TTC549 (cell line): ENCODE data around the gene PTPRG.

Source experiments
- FAIRE-seq: peaks from 2 replicates; lab custom pipeline; 2012; peaks lifted over from hg19 to GRCh38; lab: Jason Lieb, UNC

The PTPRG gene

GRCh38 chr3:61657689-61658088 lies 96.3 kb downstream of the PTPRG start:
- no peak for FAIRE-seq

DNA sequence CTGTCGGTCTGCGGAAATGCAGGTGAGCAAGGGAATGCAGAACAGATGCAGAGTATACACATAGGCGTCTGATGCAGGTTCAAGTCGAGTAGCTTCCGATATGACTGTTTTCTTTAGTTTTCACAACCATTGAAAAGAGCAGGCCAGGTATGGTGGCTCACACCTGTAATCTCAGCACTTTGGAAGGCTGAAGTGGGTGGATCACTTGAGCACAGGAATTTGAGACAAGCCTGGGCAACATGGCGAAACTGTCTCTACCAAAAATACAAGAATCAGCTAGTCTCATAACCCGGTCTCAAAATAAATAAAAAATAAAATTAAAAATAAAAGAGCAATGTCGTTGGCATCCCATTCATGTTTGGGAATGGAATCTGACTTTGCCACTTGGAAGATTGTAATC lies 101.5 kb downstream of the PTPRG start:
- no peak for FAIRE-seq

GRCh38 chr3:61663356-61664104 lies 102.2 kb downstream of the PTPRG start:
- FAIRE-seq: no peak

DNA sequence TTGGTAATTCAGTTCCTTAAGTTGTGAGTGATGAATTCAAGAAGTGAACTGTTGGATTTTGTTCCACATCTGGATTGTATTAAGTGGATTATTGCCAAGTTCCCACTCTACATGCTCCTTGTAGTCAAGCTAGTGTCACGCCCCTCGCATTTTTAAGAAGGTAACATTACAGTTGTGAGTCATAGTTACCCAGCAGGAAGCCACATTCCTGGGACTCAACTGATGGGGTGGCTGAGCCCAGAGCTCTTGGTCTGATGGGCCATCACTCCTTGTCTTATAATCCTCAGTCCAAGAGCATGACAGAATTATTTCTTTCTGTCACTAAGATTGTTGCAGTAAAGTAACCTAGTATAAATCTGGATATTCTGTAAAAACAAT lies 102.7 kb downstream of the PTPRG start:
- FAIRE-seq: no peak

GRCh38 chr3:61665121-61665520 lies 103.8 kb downstream of the PTPRG start:
- no peak for FAIRE-seq

- FAIRE-seq: no peak
Measured at GRCh38 chr3:61665987-61666386, 104.6 kb downstream of the PTPRG start.

DNA sequence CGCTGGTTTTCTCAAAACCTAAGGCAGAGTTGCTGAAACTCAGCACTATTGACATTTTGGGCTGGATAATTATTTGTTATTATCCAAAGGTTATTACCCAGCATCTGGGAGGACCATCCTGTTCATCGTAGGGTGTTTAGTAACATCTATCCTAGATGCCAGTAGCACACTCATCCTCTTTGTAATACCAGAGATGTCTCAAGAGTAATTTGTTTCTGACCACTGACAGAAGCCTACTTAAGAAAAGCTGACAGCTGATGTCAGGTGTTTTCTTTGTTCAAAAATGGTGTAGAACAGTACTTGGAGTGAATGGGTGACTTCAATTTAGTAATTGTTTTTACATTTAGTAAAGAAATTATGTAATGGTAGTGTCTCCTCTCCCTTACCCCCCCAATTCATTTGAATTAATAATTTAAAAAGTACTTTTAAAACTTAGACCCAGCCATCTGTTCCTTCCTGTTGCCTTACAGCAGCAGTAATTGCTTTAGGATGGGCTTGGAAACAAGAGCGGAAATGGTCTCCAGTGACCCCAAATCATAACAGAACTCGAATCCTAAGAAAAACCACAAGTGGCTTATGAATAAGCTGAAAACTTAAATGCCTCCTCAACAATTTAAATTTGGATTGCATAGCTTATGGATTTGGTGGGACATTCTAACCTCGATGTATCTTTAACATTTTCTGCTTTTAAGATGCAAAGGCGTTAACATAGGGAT lies 105.4 kb downstream of the PTPRG start:
- no peak for FAIRE-seq

GRCh38 chr3:61667383-61667782 lies 106.0 kb downstream of the PTPRG start:
- FAIRE-seq: no peak

DNA sequence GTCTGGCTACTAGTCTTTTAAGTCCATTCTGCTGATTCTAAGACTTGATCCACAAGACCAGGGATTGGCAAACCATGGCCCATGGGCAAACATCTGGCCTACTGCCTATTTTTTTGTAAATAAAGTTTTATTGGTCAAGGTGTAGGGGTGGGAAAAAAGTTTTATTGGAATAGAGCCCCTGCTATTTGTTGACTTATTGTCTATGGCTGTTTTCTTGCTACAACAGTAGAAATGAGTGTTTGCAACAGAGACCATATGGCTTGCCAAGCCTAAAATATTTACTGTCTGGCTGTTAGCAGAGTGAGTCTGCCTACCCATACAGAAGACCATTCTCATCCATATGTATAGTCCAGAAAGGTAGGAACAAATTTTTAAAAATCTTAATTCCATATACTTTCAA lies 106.4 kb downstream of the PTPRG start:
- FAIRE-seq: no peak

- no peak for FAIRE-seq
Measured at GRCh38 chr3:61668317-61668864, 107.0 kb downstream of the PTPRG start.

DNA sequence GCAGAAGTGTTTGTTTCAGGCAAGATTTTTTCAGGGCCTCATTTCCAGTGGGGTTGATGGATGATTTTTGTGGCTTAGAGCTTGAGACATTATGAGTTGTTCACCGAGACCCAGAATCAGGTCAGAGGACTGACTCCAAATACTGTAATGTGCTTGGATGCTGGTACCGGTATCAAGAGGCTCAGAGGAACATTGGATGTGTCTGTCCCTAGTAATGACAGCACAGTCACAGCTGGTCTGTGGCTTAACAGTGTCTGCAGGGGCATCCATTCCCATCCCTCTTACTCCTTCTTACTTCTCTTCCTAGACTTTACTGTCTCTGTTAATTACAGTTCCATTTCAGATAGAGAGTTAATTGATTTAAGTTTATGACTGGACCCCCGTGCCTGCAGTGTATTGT lies 107.8 kb downstream of the PTPRG start:
- no peak for FAIRE-seq

GRCh38 chr3:61669668-61670299 lies 108.4 kb downstream of the PTPRG start:
- no peak for FAIRE-seq

GRCh38 chr3:61673651-61674050 lies 112.3 kb downstream of the PTPRG start:
- FAIRE-seq: no peak

GRCh38 chr3:61674596-61674995 lies 113.2 kb downstream of the PTPRG start:
- no peak for FAIRE-seq

GRCh38 chr3:61679026-61679425 lies 117.7 kb downstream of the PTPRG start:
- FAIRE-seq: no peak

GRCh38 chr3:61680617-61681016 lies 119.2 kb downstream of the PTPRG start:
- FAIRE-seq: no peak

GRCh38 chr3:61681636-61682035 lies 120.3 kb downstream of the PTPRG start:
- no peak for FAIRE-seq

DNA sequence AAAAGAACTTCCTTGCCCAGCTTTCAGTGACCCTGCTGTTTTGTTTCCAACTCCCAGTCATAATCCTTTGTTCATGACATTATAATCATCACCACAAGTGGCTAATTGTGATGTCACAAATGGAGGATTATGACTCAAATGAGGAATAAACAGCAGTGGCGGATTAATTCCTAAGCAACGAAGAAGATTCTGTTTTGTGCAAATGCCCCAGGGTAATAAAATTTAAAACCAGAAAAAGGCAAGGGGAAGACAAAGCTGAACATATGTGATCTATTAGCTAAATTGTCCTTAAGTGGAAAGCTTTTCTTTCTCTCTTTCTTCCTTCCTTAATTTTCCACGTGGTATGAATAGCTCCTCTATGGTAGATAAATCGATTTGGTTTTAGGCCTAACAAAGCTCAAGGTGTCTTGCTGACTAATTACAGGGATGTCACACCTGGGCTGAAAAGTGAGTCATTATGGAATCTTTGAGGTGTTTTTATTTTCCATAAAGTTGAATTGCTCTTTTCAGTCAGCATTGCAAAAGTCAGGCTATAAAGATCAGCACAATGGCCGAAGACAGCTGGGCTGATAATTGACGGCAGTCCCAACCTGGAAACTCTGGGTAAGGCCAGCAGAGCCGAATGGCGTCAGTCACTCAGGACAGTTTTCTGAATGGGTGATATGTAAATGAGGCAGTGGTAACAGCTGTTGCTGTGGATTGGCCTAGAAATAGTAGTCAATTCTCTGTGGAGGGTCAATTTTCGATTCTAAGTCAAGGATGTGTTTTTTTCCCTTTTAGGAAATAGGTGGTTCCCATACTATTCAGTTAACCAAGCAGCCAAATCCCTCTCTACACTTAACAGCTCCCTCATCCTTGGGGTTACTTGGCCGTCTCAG lies 121.5 kb downstream of the PTPRG start:
- FAIRE-seq: no peak

GRCh38 chr3:61683549-61684236 lies 122.3 kb downstream of the PTPRG start:
- no peak for FAIRE-seq

DNA sequence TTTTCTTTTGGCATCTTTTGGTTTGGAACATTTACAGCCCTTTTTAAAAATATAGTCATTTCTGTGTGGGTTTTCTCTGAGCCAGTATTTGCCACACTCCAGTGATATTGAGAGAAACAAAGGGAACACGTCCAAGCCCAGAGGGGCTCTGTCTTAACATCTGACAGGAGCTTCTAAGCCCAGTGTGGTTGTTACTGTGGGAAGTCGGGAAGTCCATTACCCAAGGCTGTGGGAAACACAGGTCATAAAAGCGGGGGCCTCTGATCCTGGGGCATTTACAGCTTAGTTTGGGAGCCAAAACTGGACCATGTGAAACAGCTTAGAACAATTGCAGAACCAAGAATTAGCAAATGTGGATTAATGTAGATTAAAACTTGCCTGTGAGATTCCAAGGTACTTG lies 123.0 kb downstream of the PTPRG start:
- no peak for FAIRE-seq

DNA sequence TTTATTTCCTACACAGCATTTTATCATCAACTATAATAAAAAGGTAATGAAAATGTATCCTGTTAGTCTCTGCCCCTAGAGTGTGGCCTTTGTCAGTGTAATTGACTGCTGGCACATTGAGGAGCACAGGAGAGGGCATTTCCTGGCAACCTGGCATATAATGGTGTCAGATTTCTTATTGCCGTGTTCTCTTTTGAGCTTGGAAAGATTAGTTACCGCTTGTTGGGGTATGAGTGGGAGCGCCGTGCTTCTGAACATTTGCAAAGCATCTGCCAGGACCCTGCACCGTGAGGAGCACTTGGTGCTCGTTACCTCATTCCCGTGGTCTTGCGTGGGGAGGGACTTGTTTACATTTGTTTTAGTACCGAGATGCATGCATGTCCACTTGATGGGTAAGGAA lies 124.4 kb downstream of the PTPRG start:
- FAIRE-seq: no peak

DNA sequence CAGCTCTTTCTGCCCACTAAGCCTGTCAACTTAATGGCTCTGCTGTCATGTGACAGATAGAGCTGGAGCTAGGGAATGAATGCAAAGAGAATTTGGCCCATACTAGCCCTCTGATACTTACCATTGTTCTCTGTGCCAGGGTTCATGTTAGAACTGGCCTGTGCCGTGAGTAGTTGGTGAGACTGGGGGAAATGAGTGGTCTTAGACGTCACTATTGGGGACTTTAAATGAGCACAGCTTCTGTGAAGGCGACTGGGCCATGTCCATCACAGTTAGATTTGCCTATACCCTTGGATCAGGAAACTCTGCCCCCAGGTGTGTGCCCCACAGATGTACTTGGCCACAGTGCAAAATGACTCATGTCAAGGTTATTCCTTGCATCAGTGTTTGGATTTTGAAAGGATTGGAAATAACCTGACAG lies 124.9 kb downstream of the PTPRG start:
- FAIRE-seq: no peak
